ENCODE measurements around the gene ANAPC5.
"Not testable (repeated sequence)": the region's sequence is repeated elsewhere in the genome, so short reads cannot be mapped to it uniquely, and the experiment has no call there.

ANAPC5 gene

GRCh38 chr12:121283841-121284240 is 68.4 kb downstream of the ANAPC5 start:
- no peak for DNase-seq

DNA sequence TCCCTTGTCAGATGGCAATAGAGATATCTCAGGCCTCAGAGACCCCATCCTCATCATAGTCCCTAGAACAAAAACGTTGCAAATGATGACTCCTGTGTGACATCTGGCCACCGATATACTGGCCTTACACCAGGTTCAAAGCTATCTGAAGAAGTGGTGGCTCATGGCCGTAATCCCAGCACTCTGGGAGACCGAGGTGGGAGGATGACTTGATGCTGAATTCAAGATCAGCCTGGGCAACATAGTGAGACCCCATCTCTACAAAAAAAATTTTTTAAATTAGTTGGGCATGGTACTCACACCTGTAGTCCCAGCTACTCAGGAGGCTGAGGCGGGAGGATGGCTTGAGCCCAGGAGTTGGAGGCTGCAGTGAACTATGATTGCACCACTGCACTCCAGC is 68.8 kb downstream of the ANAPC5 start:
- DNase-seq, result no peak

- not testable (repeated sequence) for DNase-seq
Observed at GRCh38 chr12:121282910-121283309, 69.3 kb downstream of the ANAPC5 start.

DNA sequence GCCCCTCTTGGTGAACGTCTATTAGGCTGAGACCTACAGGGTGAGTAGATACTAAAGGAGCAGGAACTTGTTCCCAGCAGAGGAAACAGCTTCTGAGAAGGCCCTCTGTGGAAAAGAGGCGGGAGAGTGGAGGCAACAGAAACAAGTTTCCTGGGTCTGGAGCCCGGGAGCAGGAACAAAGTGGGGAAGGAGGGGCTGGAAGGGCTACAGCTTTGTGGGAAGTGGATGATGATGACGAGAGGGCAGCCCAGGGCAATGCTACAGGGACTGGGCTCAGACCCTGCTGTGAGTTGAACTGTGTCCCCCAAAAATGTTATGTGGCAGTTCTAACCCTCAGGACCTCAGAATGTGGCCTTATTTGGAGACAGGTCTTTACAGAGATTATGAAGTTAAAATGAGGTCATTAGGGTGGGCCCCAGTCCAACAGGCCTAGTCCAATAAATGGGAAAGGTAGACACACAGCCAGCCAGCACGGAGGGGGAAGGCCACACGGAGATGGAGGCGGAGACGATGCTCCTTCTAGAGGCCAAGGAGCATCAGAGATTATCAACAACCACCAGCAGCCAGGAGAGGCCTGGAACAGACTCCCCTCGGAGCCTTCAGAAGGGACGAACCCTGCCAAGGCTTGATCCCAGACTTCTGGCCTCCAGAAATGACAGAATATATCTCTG is 70.0 kb downstream of the ANAPC5 start:
- no peak for DNase-seq

- not testable (repeated sequence) for DNase-seq
Observed at GRCh38 chr12:121281116-121281515, 71.1 kb downstream of the ANAPC5 start.

DNA sequence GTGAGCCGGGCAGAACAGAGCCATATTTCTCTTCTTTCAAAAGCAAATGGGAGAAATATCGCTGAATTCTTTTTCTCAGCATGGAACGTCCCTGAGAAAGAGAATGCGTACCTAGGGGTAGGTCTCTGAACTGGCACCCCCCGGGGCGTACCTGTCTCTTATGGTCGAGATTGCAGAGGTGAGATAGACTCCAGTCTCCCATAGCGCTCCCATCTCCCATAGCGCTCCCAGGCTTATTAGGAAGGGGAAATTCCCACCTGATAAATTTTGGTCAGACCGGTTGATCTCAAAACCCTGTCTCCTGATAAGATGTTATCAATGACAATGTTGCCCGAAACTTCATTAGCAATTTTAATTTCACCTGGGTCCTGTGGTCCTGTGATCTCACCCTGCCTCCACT is 71.7 kb downstream of the ANAPC5 start:
- DNase-seq, result not testable (repeated sequence)

DNA sequence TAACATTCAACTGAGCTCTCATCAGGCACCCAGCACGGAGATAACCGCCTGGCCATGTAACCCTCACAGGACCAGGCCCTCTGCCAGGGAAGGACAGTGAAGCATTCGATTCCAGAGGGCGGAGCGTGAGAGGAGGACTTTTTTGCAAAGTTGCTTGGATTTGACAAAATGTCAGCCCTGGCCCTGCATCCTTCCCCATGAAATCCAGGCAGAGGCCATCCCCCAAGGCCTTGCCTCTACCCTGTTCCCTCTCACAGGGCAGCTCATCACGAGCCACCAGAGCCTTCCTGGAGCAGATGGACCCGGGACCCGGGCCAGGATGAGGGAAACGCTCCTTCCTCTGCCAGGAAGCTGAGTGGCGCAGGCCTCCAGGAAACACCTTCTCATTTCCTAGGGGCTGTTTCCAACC is 72.7 kb downstream of the ANAPC5 start:
- no peak for DNase-seq

- no peak for DNase-seq
Observed at GRCh38 chr12:121279071-121279375, 73.2 kb downstream of the ANAPC5 start.

DNA sequence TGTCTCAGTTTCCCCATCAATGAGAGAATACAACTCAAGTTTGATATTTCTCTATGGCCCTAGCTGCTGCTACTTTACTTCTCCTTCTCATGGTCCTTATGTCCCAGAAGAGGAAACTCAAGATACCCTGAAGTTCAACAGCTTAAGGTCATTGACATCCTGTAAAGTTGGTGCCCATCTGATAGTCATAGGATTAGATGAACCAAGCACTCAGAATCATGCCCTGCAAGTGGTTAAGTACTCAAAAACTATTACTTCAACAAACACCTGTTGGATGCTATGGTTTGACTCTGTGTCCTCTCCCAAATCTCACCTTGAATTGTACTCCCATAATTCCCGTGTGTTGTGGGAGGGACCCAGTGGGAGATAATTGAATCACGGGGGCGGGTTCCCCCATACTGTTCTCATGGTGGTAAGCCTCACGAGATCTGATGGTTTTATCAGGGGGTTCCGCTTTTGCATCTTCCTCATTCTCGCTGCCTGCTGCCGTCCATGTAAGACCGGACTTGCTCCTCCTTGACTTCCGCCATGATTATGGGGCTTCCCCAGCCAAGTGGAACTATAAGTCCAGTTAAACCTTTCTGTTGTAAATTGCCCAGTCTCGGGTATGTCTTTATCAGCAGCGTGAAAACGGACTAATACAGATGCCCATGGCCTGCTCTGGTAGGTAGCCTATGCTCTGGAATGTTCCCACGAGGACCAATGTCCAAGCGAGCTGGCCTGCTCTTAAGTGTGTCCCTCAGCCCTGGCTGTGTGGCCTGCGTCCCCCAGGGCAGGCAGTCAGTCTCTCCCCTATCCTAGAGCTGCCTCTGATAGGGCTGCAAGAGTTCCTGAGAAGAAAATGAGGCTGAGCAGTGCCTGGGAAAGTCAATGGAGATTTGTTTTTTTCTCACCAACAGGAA is 73.8 kb downstream of the ANAPC5 start:
- no peak for DNase-seq

- no peak for DNase-seq
Observed at GRCh38 chr12:121277374-121277759, 74.8 kb downstream of the ANAPC5 start.

GRCh38 chr12:121274036-121274763 is 78.0 kb downstream of the ANAPC5 start:
- no peak for DNase-seq

DNA sequence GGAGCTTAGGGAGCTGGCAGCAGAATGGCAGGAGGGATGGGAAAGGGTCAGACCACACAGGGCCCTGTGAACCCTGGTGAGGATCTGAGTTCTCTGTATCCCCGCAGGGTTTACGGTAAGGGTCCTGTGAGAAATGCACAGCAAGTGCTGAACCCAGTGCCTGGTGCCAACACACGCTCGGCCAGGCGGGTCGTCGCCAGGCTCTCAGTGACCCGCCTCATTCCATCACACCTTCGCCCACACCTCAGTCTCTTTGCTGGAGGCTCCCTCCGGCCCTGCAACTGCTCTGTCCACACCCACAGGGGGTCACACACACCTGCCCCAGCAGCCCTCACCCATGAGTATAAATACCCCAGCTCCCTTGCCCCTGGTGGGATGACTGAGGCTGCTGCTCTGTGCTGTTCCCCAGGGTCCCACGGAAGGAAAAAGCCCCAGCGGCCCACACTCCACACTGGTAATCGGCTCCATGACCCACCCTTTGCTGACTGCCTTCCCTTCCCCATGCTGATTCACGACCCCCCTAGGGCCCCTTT is 78.8 kb downstream of the ANAPC5 start:
- no peak for DNase-seq

GRCh38 chr12:121267822-121268221 is 84.4 kb downstream of the ANAPC5 start:
- no peak for DNase-seq

DNA sequence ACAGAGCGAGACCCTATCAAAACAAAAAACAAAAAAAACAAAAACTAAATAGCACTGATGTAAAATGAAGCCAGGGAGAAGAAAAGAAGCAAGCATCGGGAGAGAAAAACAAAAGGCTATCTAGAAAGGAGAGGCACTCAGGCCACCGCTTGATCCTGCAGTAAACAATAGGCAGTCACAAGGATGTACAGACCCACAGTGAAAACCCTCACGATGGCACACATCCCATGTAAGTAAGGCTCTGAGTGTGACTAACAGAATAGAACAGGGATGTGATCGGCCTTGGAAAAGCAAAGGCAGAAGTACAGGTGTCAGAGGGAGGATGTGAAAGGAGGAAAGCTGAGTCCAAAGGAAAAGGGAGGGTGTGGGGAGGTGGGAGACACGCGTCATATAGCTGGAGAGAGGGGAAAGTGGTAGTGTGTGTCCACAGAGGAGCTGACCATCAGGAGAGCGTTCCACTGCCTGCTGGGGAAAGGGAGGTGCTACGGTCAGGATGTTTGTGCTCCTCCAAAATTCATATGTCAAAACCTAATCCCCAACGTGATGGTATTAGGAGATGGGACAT is 87.2 kb downstream of the ANAPC5 start:
- DNase-seq, result no peak

- no peak for DNase-seq
Observed at GRCh38 chr12:121264135-121264534, 88.1 kb downstream of the ANAPC5 start.

DNA sequence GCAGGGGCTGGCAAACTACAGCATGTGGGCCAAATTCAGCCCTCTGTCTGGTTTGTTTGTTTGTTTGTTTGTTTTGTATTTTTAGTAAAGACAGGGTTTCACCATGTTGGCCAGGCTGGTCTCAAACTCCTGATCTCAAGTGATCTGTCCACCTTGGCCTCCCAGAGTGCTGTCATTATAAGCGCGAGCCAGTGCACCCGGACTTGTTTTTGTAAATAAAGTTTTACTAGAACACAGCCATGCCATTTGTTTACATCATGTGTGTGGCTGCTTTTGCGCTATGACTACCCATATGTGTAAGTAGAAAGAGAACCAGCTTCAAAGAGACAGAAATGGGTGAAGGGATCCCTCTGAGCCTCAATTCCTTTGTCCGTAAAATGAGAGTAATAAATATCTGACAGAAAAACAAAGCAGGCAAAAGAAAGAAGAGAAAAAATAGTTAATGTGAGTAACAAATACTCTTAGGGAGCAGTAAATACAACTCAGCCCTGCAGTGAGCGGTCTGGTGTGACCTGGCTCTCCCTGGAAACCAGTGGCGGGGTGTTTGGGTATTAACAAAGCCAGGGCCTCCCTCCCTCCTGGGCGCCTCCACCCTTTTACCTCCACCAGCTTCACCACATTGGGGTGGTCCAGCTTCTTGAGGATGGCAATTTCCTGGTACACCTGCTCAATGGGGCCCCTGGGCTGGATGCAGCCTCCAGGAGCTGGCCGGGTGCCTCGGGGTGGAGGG is 88.8 kb downstream of the ANAPC5 start:
- no peak for DNase-seq

DNA sequence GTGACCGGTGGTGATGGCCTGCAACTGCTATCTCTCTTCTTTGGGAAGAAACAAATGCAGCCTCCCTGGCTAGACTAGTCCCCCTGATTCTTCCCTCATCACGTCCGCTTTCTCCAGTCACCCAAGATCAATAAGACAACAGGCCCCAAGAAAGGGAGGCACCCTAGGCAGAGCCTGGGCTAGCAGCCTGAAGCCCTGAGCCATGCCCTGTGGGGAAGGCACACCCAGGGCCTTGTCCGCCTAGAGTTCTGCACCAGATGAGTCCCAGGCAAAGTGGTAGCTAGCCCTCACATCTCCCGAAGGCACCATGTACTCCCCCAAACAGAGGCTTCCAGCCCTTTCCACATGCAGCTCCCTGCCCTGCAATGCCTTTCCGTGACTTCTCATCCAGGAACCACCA is 90.8 kb downstream of the ANAPC5 start:
- DNase-seq, result no peak

DNA sequence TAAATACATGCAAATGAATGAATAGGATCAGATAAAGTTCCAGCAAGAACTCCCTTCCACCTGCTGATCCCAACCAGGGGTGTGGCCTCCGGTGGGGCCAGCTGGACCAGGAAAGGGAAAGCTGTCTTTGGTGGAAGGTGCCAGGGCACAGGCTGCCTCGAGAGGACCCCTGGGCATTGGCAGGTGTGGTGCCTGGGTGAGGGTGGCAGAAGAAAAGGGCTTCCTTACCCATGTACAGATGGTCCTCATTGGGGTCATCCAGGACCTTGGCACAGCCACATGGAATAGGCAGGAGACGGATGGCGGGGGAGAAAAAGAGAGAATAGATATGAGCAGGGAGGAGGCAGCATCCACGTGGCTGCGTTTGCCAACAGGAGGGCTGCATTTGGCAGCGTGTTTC is 92.1 kb downstream of the ANAPC5 start:
- no peak for DNase-seq

- DNase-seq, result no peak
Observed at GRCh38 chr12:121259074-121259473, 93.1 kb downstream of the ANAPC5 start.

Data from retina (tissue), 1 donor.